Neural progenitor cell (in vitro differentiated cells): ENCODE measurements around the gene FUT7. TPM values are rescaled to one million over a fixed set of nuclear protein-coding genes. Genes with fewer than 3 reads are reported as not detected.
"Not testable (repeated sequence)": the region's sequence is repeated elsewhere in the genome, so short reads cannot be mapped to it uniquely, and the experiment has no call there.

Experiments used
- DNase-seq: peaks from one replicate; pipeline ENCODE4 v3.0.0-alpha.2; 2016; ENCODE audit warnings: low spot score
- H2AFZ ChIP-seq: fragments of 200-600 bp; sonication (generic); replicated peaks from 2 replicates; pipeline ENCODE4 v1.6.1; 2016; ENCODE audit warnings: antibody characterized with exemption
- H3F3A ChIP-seq: fragments of 200-600 bp; sonication (generic); 2 replicates; pipeline ENCODE4 v1.6.1; 2016; ENCODE audit warnings: antibody characterized with exemption, low read depth
- H3K27ac ChIP-seq: fragments of 200-600 bp; sonication (generic); 2 replicates; pipeline ENCODE4 v1.5.1; 2016; ENCODE audit warnings: mild to moderate bottlenecking
- H3K27me3 ChIP-seq: fragments of 200-600 bp; sonication (generic); 2 replicates; pipeline ENCODE4 v1.6.1; 2016; ENCODE audit warnings: mild to moderate bottlenecking, moderate library complexity
- H3K36me3 ChIP-seq: fragments of 200-600 bp; sonication (generic); 2 replicates; pipeline ENCODE4 v1.5.1; 2016
- H3K4me1 ChIP-seq: fragments of 200-600 bp; sonication (generic); 2 replicates; pipeline ENCODE4 v1.6.1; 2016; ENCODE audit warnings: mixed run types
- H3K4me2 ChIP-seq: fragments of 200-600 bp; sonication (generic); 2 replicates; pipeline ENCODE4 v1.6.1; 2016
- H3K4me3 ChIP-seq: fragments of 200-600 bp; sonication (generic); 2 replicates; pipeline ENCODE4 v1.5.1; 2016
- H3K79me2 ChIP-seq: fragments of 200-600 bp; sonication (generic); 2 replicates; pipeline ENCODE4 v1.6.1; 2016; ENCODE audit warnings: low read depth
- H3K9ac ChIP-seq: fragments of 200-600 bp; sonication (generic); 2 replicates; pipeline ENCODE4 v1.6.1; 2016
- H3K9me3 ChIP-seq: fragments of 200-600 bp; sonication (generic); 2 replicates; pipeline ENCODE4 v1.5.1; 2016; ENCODE audit warnings: low read depth
- H4K20me1 ChIP-seq: fragments of 200-600 bp; sonication (generic); 2 replicates; pipeline ENCODE4 v1.6.1; 2016; ENCODE audit warnings: low read depth
- H3K27ac Mint-ChIP-seq: 3 replicates; pipeline ENCODE4 v1.8.0; 2021; ENCODE audit warnings: mixed read lengths
- H3K27me3 Mint-ChIP-seq: 2 replicates; pipeline ENCODE4 v1.8.0; 2022; ENCODE audit warnings: low read depth, mild to moderate bottlenecking, inconsistent platforms, moderate library complexity, mixed read lengths; ENCODE audit not compliant: insufficient read depth
- H3K36me3 Mint-ChIP-seq: 3 replicates; pipeline ENCODE4 v1.8.0; 2021; ENCODE audit warnings: mixed read lengths
- H3K4me1 Mint-ChIP-seq: 3 replicates; pipeline ENCODE4 v1.8.0; 2021; ENCODE audit warnings: mixed read lengths
- H3K4me3 Mint-ChIP-seq: 3 replicates; pipeline ENCODE4 v1.8.0; 2021; ENCODE audit warnings: mild to moderate bottlenecking, moderate library complexity, mixed read lengths
- H3K9me3 Mint-ChIP-seq: 3 replicates; pipeline ENCODE4 v1.8.0; 2020; ENCODE audit warnings: mixed read lengths
- CTCF ChIP-seq: fragments of 200-600 bp; sonication (generic); IDR thresholded peaks from 2 replicates; pipeline ENCODE4 v1.5.1; 2017; ENCODE audit warnings: antibody characterized with exemption, mild to moderate bottlenecking
- EZH2 ChIP-seq: fragments of 200-600 bp; sonication (generic); IDR thresholded peaks from 2 replicates; pipeline ENCODE4 v1.6.1; 2017; ENCODE audit warnings: antibody characterized with exemption, mild to moderate bottlenecking, moderate library complexity
- EZH2phosphoT487 ChIP-seq: fragments of 200-600 bp; sonication (generic); IDR thresholded peaks from 2 replicates; pipeline ENCODE4 v1.6.1; 2017; ENCODE audit warnings: antibody characterized with exemption
- total RNA-seq: library from RNA; depleted of rRNA; stranded (reverse); fragments of >200 nt; gene quantifications from 2 replicates; pipeline ENCODE4 v1.2.3, GENCODE V29; 2015; ENCODE audit warnings: low replicate concordance

FUT7 gene
- total RNA-seq, 1 donor from 2014 or later: not detected

GRCh38 chr9:137035507-137035834 lies 3.6 kb upstream of the FUT7 start:
- no peaks in the 10 kb centered on the region for H3K36me3 Mint-ChIP-seq
- no peaks in the 10 kb centered on the region for H3K9me3 Mint-ChIP-seq
- H3K79me2 ChIP-seq: no peaks in the 10 kb centered on the region
- no peak overlapping the region for H3K27ac Mint-ChIP-seq
- H3K27me3 Mint-ChIP-seq: no peaks in the 10 kb centered on the region
- H3K4me3 Mint-ChIP-seq: no peak overlapping the region
- H3F3A ChIP-seq: peaks cover 6% of the 10 kb centered on the region
- H3K9ac ChIP-seq: no peak overlapping the region
- no peaks in the 10 kb centered on the region for H4K20me1 ChIP-seq
- no peak for DNase-seq
- no peaks in the 10 kb centered on the region for H3K9me3 ChIP-seq
- H3K4me2 ChIP-seq: peak overlapping the region; percentile 22
- H3K4me3 ChIP-seq: no peak overlapping the region
- no peak for TF ChIP-seq CTCF
- TF ChIP-seq EZH2phosphoT487: no peak
- TF ChIP-seq EZH2: no peak
- H3K27me3 ChIP-seq: no peaks in the 10 kb centered on the region
- H2AFZ ChIP-seq: no peak overlapping the region
- no peak overlapping the region for H3K27ac ChIP-seq
- H3K4me1 ChIP-seq: no peaks in the 10 kb centered on the region
- H3K4me1 Mint-ChIP-seq: no peaks in the 10 kb centered on the region
- H3K36me3 ChIP-seq: no peaks in the 10 kb centered on the region

- no peaks in the 10 kb centered on the region for H3K36me3 Mint-ChIP-seq
- H3K9me3 Mint-ChIP-seq: no peaks in the 10 kb centered on the region
- no peaks in the 10 kb centered on the region for H4K20me1 ChIP-seq
- no peaks in the 10 kb centered on the region for H3K36me3 ChIP-seq
- no peak overlapping the region for H3K4me3 Mint-ChIP-seq
- H2AFZ ChIP-seq: no peak overlapping the region
- no peaks in the 10 kb centered on the region for H3K4me1 ChIP-seq
- no peak overlapping the region for H3K27ac ChIP-seq
- H3K27me3 ChIP-seq: no peaks in the 10 kb centered on the region
- H3K4me3 ChIP-seq: no peak overlapping the region
- no peaks in the 10 kb centered on the region for H3K27me3 Mint-ChIP-seq
- no peak overlapping the region for H3K9ac ChIP-seq
- H3K79me2 ChIP-seq: no peaks in the 10 kb centered on the region
- DNase-seq: peak; percentile 92
- peak overlapping the region; percentile 22 for H3K4me2 ChIP-seq
- TF ChIP-seq CTCF (peak; percentile 82), EZH2 (no peak), EZH2phosphoT487 (no peak)
- peaks cover 6% of the 10 kb centered on the region for H3F3A ChIP-seq
- H3K27ac Mint-ChIP-seq: no peak overlapping the region
- no peaks in the 10 kb centered on the region for H3K4me1 Mint-ChIP-seq
- no peaks in the 10 kb centered on the region for H3K9me3 ChIP-seq
Measured at GRCh38 chr9:137034709-137035506, 3.0 kb upstream of the FUT7 start.

- no peak overlapping the region for H3K9ac ChIP-seq
- Mint-ChIP-seq H3K36me3 (no peaks in the 10 kb centered on the region), H3K9me3 (no peaks in the 10 kb centered on the region), H3K27me3 (no peaks in the 10 kb centered on the region), H3K4me1 (peaks cover 5% of the 10 kb centered on the region), H3K4me3 (no peak overlapping the region), H3K27ac (no peak overlapping the region)
- DNase-seq: no peak
- H3K27ac ChIP-seq: no peak overlapping the region
- no peak overlapping the region for H3K4me2 ChIP-seq
- no peaks in the 10 kb centered on the region for H3K36me3 ChIP-seq
- H3F3A ChIP-seq: peaks cover 11% of the 10 kb centered on the region
- no peak for TF ChIP-seq EZH2phosphoT487
- no peak for TF ChIP-seq CTCF
- no peak for TF ChIP-seq EZH2
- no peak overlapping the region for H2AFZ ChIP-seq
- no peak overlapping the region for H3K4me3 ChIP-seq
- no peaks in the 10 kb centered on the region for H3K4me1 ChIP-seq
- H3K27me3 ChIP-seq: peaks cover 2% of the 10 kb centered on the region
- H3K9me3 ChIP-seq: no peaks in the 10 kb centered on the region
- no peaks in the 10 kb centered on the region for H4K20me1 ChIP-seq
- no peaks in the 10 kb centered on the region for H3K79me2 ChIP-seq
Measured at GRCh38 chr9:137034039-137034708, 2.3 kb upstream of the FUT7 start.

GRCh38 chr9:137033481-137033880 lies 1.6 kb upstream of the FUT7 start:
- H2AFZ ChIP-seq, H3K9ac ChIP-seq, H3K79me2 ChIP-seq, H3K27ac ChIP-seq, H3K4me1 Mint-ChIP-seq, H3K36me3 Mint-ChIP-seq, H3K36me3 ChIP-seq, H3K27me3 ChIP-seq, H3K9me3 ChIP-seq, H3K4me3 Mint-ChIP-seq, H3K4me2 ChIP-seq, H3K4me3 ChIP-seq, H3K27ac Mint-ChIP-seq, H3K4me1 ChIP-seq, H4K20me1 ChIP-seq, DNase-seq, H3K27me3 Mint-ChIP-seq, H3K9me3 Mint-ChIP-seq: not testable (repeated sequence)
- peaks cover 18% of the 10 kb centered on the region for H3F3A ChIP-seq
